Small intestine (tissue), 16 donors: ENCODE measurements around the gene SOWAHA. TPM values are rescaled to one million over a fixed set of nuclear protein-coding genes. Genes with fewer than 3 reads are reported as not detected.

Experiments used
- DNase-seq, 2 donors: peaks; one replicate each; pipeline versions ENCODE4 v3.0.0 to v3.0.0-alpha.2; 2013
- FAIRE-seq: peaks from 2 replicates; lab custom pipeline; 2012; peaks lifted over from hg19 to GRCh38; lab: Jason Lieb, UNC
- H3K27ac ChIP-seq, 3 donors: one replicate each; pipeline ENCODE4 v1.5.1; 2013; ENCODE audit warnings: low read length in 2 of 3, mild to moderate bottlenecking in 2 of 3, control low read depth in 1 of 3, inconsistent platforms in 1 of 3, low read depth in 1 of 3, moderate library complexity in 1 of 3
- H3K27me3 ChIP-seq, 3 donors: one replicate each; pipeline ENCODE4 v1.6.1; 2013; ENCODE audit warnings: low read length in 3 of 3, inconsistent platforms in 1 of 3; ENCODE audit not compliant: control insufficient read depth in 3 of 3, insufficient read depth in 3 of 3
- H3K36me3 ChIP-seq, 3 donors: one replicate each; pipeline ENCODE4 v1.6.1; 2013; ENCODE audit warnings: low read length in 3 of 3, inconsistent platforms in 1 of 3, low read depth in 1 of 3, mild to moderate bottlenecking in 1 of 3, moderate library complexity in 1 of 3; ENCODE audit not compliant: control insufficient read depth in 3 of 3, insufficient read depth in 2 of 3
- H3K4me1 ChIP-seq, 3 donors: one replicate each; pipeline ENCODE4 v1.6.1; 2013; ENCODE audit warnings: low read length in 2 of 3, inconsistent platforms in 1 of 3, low read depth in 1 of 3, mild to moderate bottlenecking in 1 of 3, moderate library complexity in 1 of 3; ENCODE audit not compliant: control insufficient read depth in 3 of 3, insufficient read depth in 2 of 3
- H3K4me3 ChIP-seq, 3 donors: one replicate each; pipeline ENCODE4 v1.5.1; 2013; ENCODE audit warnings: low read length in 3 of 3, control low read depth in 1 of 3, inconsistent platforms in 1 of 3, low read depth in 1 of 3, mild to moderate bottlenecking in 1 of 3, moderate library complexity in 1 of 3
- H3K9me3 ChIP-seq, 2 donors: one replicate each; pipeline ENCODE4 v1.6.1; 2013; ENCODE audit warnings: low read depth in 1 of 2, low read length in 1 of 2; ENCODE audit not compliant: control insufficient read depth in 2 of 2, insufficient read depth in 1 of 2
- WGBS, 3 donors: extraction: QIAGEN DNeasy Blood & Tissue Kit; methylation state at CpG; one replicate each; pipeline ENCODE4 v1.1.7; 2013; 5-methylcytosine and 5-hydroxymethylcytosine counted together
- long read RNA-seq, 10 donors: transcript quantifications; one replicate each; lab custom pipeline, GENCODE V29; 2026
- polyA plus RNA-seq, 4 donors: library from polyadenylated mRNA; stranded (reverse) in 3 of 4; unstranded in 1 of 4; fragments of 200-250 nt in 3 of 4; fragments of 120-200 nt in 1 of 4; gene quantifications; one replicate each; pipeline versions ENCODE4 v1.2.1 to v1.2.3, GENCODE V29; 2013
- donor health status: healthy with polysubstance abuse.
- donor health status: control.
- donor health status: control.
- donor health status: Bipolar disorder and iron deficiency.
- donor health status: healthy.

The SOWAHA gene
- polyA plus RNA-seq, result 10 to 100 TPM; 25.6 to 75.4 (median 66.1) TPM
- long read RNA-seq, donor 1, transcript SOWAHA-201 (1 exons, 3,211 nt), result major isoform, 66 of 66 reads
- long read RNA-seq, donor 1, partial matches to known transcripts, result 0 of 66 reads
- long read RNA-seq, donor 1, other reads (novel, unspliced or antisense), result 0 of 66 reads
- long read RNA-seq, donor 2, transcript SOWAHA-201 (1 exons, 3,211 nt), result major isoform, 13 of 13 reads
- long read RNA-seq, donor 2, partial matches to known transcripts, result 0 of 13 reads
- long read RNA-seq, donor 2, other reads (novel, unspliced or antisense), result 0 of 13 reads
- long read RNA-seq, donor 3, transcript SOWAHA-201 (1 exons, 3,211 nt), result major isoform, 29 of 29 reads
- long read RNA-seq, donor 3, partial matches to known transcripts, result 0 of 29 reads
- long read RNA-seq, donor 3, other reads (novel, unspliced or antisense), result 0 of 29 reads
- long read RNA-seq, donor 4, partial matches to known transcripts, result 0 of 2 reads
- long read RNA-seq, donor 4, other reads (novel, unspliced or antisense), result 0 of 2 reads
- long read RNA-seq, donor 5, transcript SOWAHA-201 (1 exons, 3,211 nt), result major isoform, 11 of 11 reads
- long read RNA-seq, donor 5, partial matches to known transcripts, result 0 of 11 reads
- long read RNA-seq, donor 5, other reads (novel, unspliced or antisense), result 0 of 11 reads
- long read RNA-seq, donor 6, transcript SOWAHA-201 (1 exons, 3,211 nt), result major isoform, 31 of 31 reads
- long read RNA-seq, donor 6, partial matches to known transcripts, result 0 of 31 reads
- long read RNA-seq, donor 6, other reads (novel, unspliced or antisense), result 0 of 31 reads
- long read RNA-seq, donor 7, result 0 reads
- long read RNA-seq, donor 8, result 0 reads
- long read RNA-seq, donor 9, transcript SOWAHA-201 (1 exons, 3,211 nt), result major isoform, 19 of 19 reads
- long read RNA-seq, donor 9, partial matches to known transcripts, result 0 of 19 reads
- long read RNA-seq, donor 9, other reads (novel, unspliced or antisense), result 0 of 19 reads
- long read RNA-seq, donor 10, transcript SOWAHA-201 (1 exons, 3,211 nt), result major isoform, 12 of 12 reads
- long read RNA-seq, donor 10, partial matches to known transcripts, result 0 of 12 reads
- long read RNA-seq, donor 10, other reads (novel, unspliced or antisense), result 0 of 12 reads

DNA sequence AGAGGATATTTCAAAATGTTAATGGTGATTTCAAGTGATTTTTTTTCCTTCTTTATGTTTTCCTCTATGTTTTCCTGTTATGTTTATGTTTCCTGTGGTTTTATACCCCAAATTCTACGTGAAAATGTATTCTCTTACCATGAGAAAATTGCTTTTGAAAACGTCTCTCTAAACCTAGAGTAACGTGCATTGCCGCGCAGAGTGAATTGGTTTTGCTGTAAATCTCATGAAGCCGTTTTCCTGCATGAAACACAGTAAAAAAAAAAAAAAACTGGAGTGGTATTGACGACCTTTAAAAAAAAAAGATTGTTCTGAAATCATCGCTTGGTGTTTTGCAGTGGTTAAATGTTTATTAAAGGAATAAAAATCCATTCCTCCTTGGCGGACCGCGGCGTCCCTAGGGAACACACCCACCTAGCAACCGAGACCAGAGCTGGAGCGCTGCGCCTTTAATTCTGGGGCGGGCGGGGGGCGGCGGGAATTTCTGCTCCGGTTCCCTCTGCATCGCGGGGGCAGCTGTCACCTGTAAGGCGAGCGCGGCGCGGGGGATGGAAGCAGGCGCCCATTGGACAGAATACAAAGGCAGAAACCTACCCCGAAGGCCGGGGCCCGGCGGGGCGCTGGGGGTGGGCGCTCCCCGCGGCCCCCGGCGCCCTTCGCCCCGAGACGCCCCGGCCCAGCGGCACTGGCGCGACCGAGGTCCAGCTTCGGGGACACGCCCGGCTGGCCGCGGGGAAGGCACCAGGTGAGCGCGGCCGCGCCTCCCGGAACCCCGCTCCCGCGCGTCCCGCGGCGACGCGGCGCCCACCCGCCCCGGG, at the start of gene SOWAHA:
Gene SOWAHA (plus strand): TSS at position 522 of the 818 bp plus-strand sequence. CDS start 320 bp downstream, outside the sequence.
- peaks cover 0 to 33% (median 0%) of the 10 kb centered on the region in 3 donors for H3K4me1 ChIP-seq
- peaks cover 0 to 13% (median 3%) of the 10 kb centered on the region in 3 donors for H3K27me3 ChIP-seq
- H3K4me3 ChIP-seq, result peak within 1 kb of the TSS; percentile 49 to 77 (median 49)
- FAIRE-seq (no peak), DNase-seq (peak; percentile 72 to 91)
- WGBS, 3 donors, result 1 to 2% (median 2%) methylated on average over 56 to 68 of the region's 68 CpGs
- peaks cover 0 to 3% of the 10 kb centered on the region in 2 donors for H3K9me3 ChIP-seq
- H3K36me3 ChIP-seq, result peaks cover 0 to 8% (median 0%) of the 10 kb centered on the region in 3 donors
- peak within 1 kb of the TSS; percentile 91 to 94 (median 94) for H3K27ac ChIP-seq

DNA sequence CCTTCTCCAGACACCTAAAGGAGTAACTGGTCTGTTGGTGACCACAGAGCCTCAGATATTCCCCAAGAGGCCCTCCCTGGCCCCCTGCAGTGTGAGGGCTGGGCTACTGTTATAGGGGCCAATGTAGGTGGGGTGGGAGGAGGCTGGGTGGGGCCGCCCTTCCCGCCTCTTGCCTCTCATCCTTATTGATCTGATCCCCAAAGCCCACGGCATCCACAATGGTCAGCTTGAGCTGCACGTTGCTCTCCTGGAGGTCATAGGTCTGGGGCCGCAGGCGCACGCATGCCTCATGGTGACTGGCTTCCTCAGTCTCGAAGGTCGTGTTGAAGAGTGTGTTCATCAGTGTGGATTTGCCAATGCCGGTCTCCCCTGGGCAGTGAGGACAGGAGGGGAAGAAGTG, 49.1 kb upstream of the SOWAHA start:
- Histone ChIP-seq H3K36me3 (peaks cover 2 to 80% (median 4%) of the 10 kb centered on the region in 3 donors), H3K4me3 (no peak overlapping the region), H3K27me3 (no peaks in the 10 kb centered on the region), H3K4me1 (peaks cover 0 to 8% (median 0%) of the 10 kb centered on the region in 3 donors), H3K27ac (no peak overlapping the region), H3K9me3 (no peaks in the 10 kb centered on the region)
- DNase-seq (no peak), FAIRE-seq (no peak)
- 92 to 96% (median 94%) methylated on average over 10 of the region's 10 CpGs for WGBS, 3 donors

DNA sequence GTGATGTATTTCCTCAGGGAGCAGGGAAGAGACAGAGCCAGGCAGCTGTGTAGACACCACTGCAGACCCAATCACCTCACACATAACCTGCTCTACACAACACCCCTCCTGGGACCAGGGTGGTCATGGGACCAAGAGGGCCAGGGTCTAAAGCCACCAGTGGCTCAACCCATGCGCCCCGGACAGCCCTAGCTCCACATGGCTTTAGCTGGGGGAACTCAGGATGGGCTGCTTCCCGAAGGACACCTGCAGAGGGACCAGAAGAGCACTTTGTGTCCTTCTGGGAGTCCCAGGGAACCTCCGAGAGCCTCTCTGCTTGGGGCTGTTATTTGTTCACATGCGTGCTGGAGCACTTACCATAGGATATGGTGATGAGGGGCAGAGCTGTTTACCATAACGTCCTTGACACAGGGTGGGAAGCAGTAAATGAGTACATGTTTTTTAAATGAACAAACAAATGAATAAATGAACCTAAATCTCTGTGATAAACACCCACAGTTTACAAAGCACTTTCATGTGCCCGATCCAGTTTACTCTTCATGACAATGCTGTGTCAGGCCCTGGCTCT, 48.3 kb upstream of the SOWAHA start:
- Histone ChIP-seq H3K9me3 (no peaks in the 10 kb centered on the region), H3K4me1 (peaks cover 0 to 5% (median 0%) of the 10 kb centered on the region in 3 donors), H3K27ac (no peak overlapping the region), H3K36me3 (peaks cover 2 to 76% (median 4%) of the 10 kb centered on the region in 3 donors), H3K4me3 (no peak overlapping the region), H3K27me3 (no peaks in the 10 kb centered on the region)
- DNase-seq (no peak), FAIRE-seq (no peak)
- WGBS, 3 donors, result 87 to 91% (median 90%) methylated on average over 7 of the region's 7 CpGs

DNA sequence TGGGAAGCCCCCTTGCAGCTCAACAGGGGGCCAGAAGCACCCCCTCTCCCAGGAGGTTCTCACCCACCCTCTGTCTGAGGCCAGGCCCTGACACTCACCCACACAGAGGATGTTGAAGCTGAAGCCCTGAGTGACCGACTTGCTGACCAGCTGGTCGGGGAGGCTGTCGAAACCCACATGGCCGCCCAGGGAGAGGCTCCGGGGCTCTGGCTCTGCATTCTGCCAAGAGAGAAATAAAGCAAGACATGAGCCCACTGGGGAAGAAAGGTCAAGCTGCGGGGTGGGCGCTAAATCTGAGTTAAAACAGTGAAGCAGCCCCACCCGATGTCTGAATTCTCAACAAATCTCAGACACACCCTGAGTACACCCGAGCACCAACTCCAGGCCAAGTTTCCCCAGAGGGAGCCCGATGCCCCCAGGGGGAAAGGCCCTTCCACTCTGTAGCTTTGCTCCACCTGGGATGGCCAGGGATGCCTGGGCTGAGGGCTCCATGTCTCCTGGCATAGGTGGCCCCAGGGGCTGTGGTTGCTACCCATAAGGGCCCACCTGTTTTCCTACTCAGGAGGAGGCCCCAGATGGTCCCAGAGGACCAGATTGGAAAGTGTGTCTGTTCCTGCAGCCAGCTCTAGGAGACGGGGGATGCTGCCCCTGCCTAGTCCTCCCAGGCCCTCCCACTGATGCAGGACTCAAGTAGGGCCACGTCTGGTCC, 47.6 kb upstream of the SOWAHA start:
- peaks cover 0 to 5% (median 0%) of the 10 kb centered on the region in 3 donors for H3K4me1 ChIP-seq
- DNase-seq (no peak), FAIRE-seq (no peak)
- peaks cover 2 to 69% (median 4%) of the 10 kb centered on the region in 3 donors for H3K36me3 ChIP-seq
- H3K27me3 ChIP-seq, result no peaks in the 10 kb centered on the region
- no peak overlapping the region for H3K4me3 ChIP-seq
- WGBS, 3 donors, result 78 to 81% (median 80%) methylated on average over 12 of the region's 12 CpGs
- H3K27ac ChIP-seq, result no peak overlapping the region
- H3K9me3 ChIP-seq, result no peaks in the 10 kb centered on the region

DNA sequence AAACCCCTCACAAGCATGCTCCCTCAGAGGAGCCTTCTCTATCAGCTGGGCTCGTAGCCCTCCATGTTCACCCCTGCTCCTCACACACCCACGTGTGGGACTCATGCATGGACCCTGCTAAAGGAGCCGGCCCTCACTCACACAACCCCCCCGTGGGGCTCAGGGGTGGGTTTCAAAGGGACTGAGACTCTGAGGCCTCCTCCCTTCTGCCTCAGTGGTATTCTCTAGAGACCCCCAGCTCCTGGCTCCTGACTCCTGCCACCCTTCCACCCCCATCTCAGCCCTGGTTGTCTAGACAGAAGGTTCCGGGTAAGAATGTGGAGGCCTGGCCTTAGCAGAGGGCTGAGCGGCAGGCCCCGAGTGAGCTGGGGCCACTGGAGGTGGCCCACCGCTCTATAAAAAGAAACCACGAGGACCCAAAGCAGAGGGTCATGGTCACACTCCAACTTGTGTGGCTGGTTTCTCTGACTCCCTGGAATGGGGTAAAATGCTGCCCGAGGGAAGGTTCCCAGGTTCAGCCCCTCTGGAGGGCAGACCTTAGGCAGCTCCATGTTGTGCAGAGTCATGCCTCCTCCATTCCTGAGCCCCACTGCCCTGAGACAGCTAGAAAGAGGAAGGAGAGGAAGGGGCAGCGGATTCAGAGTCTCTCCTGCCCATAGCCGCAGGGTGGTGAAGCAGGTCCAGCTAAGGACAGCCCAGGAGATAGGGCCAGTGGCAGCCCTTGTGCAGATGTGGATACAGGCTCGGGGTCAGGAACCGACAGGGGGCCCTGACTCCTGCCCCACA, 46.9 kb upstream of the SOWAHA start:
- Histone ChIP-seq H3K27me3 (no peaks in the 10 kb centered on the region), H3K9me3 (no peaks in the 10 kb centered on the region), H3K4me3 (no peak overlapping the region), H3K36me3 (peaks cover 2 to 64% (median 4%) of the 10 kb centered on the region in 3 donors), H3K4me1 (peaks cover 0 to 5% (median 0%) of the 10 kb centered on the region in 3 donors), H3K27ac (no peak overlapping the region)
- WGBS, 3 donors, result 88 to 90% (median 89%) methylated on average over 13 to 14 of the region's 14 CpGs
- FAIRE-seq (no peak), DNase-seq (no peak)

DNA sequence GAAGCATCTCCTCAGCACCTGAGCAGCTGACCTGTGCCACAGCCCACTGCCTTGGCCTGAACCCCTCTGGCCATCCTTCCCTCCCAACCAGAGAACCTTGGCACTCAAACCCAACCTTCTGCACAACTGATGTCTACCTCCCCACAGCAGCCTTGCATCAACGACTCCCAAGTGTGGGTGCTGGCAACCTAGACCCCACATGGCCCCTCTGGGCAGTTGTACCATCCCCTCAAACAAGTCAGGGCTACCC, 46.4 kb upstream of the SOWAHA start:
- FAIRE-seq (no peak), DNase-seq (no peak)
- Histone ChIP-seq H3K9me3 (no peaks in the 10 kb centered on the region), H3K27ac (no peak overlapping the region), H3K4me3 (no peak overlapping the region), H3K36me3 (peaks cover 2 to 62% (median 4%) of the 10 kb centered on the region in 3 donors), H3K27me3 (no peaks in the 10 kb centered on the region), H3K4me1 (peaks cover 0 to 5% (median 0%) of the 10 kb centered on the region in 3 donors)
- WGBS, 3 donors, result 89 to 93% (median 92%) methylated on average over 1 of the region's 1 CpG
